ENCODE measurements around the gene DTNB.

GRCh38 chr2:25418944-25419677 lies 254.3 kb downstream of the DTNB start:
- TF ChIP-seq RAD21 (IDR thresholded peaks at IDR 0.05; ENCODE audit: insufficient read depth, low read depth, low read length) = 0 out of 2 replicates have a peak, but pooled peaks have one; percentile 5
- TF ChIP-seq RAD51 (IDR thresholded peaks at IDR 0.05) = no peak; the same call in 1 of the 2 replicates
- peak; percentile 57 for TF ChIP-seq POLR2AphosphoS5 (IDR thresholded peaks at IDR 0.05; ENCODE audit: low read length)
- no peak for TF ChIP-seq MAX (IDR thresholded peaks at IDR 0.05; ENCODE audit: low read depth, low read length)
- TF ChIP-seq CTCF (IDR thresholded peaks at IDR 0.05 in 2 of 3, conservative IDR thresholded peaks at IDR 0.05 in 1 of 3; ENCODE audit: control insufficient read depth in 2 of 3, extremely low read depth in 1 of 3, insufficient read depth in 1 of 3, low read depth in 3 of 3, low read length in 3 of 3) = no peak

Measured in GM12878 (cell line).